ENCODE results near the gene VOPP1. TPM values are rescaled to one million over a fixed set of nuclear protein-coding genes. Genes with fewer than 3 reads are reported as not detected.

VOPP1 gene
- 62.0 and 62.2 TPM in 2 replicates for total RNA-seq

GRCh38 chr7:55572378-55573233 is at the start of gene VOPP1:
VOPP1 (minus strand) TSS chr7:55572502; CDS start chr7:55572324, 178 bp downstream.

Other genes with a start within 250 kb of the VOPP1 start
- 13.8 and 18.6 TPM in 2 replicates for gene LANCL2, start 207.2 kb downstream of the VOPP1 start, total RNA-seq

Data from bronchus fibroblast of lung (primary cell).